Right forelimb (tissue), 1 donor: ENCODE data around the gene RPUSD1.

Source experiments
- DNase-seq: peaks from one replicate; pipeline ENCODE4 v3.0.0-alpha.2; 2018

RPUSD1 gene

DNA sequence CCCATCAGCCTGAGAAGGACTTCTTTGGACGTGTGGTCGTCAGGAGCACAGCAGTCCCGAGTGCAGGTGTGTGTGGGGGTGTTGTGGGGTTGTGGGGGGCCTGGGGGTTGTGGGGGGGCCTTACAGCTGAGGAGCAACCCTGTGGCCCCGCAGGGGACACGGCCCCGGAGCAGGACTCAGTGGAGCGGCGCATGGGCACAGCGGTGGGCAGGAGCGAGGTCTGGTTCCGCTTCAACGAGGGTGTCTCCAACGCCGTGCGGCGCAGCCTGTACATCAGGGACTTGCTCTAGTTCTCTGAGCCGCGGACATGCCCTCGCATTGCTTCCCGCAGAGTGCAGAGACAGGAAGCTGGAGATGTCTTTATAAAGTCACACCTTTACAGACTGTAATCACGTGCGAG lies 9.5 kb upstream of the RPUSD1 start:
- no peak for DNase-seq

DNA sequence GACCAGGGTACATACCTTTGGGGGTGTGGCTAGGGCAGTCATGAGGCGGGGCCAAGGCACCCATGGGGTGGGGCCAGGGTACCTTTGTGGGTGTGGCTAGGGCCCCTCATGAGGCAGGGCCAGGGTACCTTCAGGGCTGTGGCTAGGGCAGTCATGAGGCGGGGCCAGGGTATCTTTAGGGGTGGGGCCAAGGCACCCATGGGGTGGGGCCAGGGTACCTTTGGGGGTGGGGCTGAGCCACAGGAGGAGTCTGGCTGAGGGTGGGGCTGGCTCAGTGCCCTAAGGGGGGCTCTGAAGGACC lies 8.9 kb upstream of the RPUSD1 start:
- DNase-seq: no peak

DNA sequence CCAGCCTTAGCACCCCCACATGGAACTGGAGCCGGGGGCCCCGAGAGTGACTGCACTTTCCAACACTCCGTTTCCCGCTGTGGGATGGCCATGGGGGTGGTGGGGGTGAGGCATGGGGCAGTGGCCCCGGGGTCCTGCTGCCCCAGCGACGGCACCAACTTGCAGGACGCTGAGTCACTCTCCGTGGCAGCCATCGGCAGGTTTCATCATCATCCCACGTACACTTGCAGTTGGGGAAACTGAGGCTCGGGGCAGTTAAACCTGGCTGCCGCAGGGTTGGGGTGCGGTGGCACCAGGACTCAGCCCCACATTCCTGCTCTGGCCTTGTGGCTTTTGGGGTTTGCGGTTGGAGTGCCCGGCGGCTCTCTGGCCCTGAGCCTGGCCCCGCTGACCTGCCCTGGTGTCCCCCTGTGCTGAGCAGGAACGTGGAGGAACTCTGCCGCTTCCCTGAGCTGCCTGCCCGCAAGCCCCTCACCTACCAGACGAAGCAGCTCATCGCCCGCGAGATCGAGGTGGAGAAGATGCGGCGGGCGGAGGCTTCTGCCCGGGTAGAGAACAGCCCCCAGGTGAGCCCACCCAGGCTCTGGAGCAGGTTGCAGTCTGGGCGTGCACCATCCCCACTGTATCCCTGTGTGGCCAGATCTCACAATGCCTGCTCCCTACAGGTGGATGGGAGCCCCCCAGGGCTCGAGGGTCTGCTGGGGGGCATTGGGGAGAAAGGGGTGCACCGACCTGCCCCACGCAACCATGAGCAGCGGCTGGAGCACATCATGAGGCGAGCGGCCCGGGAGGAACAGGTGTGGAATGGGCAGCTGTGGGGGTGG lies 8.3 kb upstream of the RPUSD1 start:
- no peak for DNase-seq

DNA sequence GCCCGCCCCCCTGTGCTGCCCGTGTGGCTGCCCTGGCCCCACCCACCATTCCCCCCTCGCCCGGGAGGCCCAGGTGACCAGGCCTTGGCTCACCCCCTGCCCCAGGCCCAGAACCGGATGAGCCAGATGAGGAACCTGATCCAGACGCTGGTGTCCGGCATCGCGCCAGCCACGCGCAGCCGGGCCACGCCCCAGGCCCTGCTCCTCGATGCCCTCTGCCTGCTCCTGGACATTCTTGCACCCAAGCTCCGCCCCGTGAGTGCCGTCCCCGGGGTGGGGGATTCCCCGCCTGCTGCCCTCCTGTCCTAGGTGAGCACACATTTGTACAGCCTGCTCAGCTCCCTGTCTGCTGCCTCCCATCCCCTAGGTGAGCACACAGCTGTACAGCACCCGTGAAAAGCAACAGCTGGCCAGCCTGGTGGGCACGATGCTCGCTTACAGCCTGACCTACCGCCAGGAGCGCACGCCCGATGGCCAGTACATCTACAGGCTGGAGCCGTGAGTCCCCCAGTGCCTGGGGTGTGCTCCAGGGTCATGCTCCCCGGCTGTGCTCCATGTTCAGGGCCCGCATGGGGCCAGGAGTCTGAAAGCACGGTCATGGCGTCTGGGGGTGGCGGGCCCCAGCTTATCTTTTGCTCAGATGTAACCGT lies 7.5 kb upstream of the RPUSD1 start:
- DNase-seq: no peak

DNA sequence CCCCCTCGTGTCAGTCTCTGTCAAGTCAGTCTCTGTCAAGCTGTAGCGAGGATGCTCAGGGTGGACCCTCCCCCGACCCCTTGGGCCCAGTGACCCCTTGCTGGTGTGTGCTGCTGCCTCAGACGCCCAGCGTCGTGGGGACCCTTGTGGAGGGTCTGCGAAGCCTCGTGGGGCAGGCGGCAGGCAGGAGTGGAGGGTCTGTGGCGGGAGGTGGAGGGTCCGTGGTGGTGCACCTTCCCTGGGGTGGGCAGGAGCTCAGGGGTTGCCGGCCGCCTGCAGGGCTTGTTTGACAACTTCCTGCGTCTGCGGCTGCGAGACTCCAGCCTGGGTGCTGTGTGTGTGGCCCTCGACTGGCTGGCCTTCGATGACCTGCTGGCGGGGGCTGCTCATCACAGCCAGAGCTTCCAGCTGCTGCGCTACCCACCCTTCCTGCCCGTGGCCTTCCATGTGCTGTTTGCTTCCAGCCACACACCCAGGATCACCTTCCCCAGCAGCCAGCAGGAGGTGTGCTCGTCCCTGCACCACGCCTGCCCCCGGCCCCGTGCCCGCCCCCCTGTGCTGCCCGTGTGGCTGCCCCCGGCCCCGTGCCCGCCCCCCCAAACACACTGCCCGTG lies 6.8 kb upstream of the RPUSD1 start:
- no peak for DNase-seq

DNA sequence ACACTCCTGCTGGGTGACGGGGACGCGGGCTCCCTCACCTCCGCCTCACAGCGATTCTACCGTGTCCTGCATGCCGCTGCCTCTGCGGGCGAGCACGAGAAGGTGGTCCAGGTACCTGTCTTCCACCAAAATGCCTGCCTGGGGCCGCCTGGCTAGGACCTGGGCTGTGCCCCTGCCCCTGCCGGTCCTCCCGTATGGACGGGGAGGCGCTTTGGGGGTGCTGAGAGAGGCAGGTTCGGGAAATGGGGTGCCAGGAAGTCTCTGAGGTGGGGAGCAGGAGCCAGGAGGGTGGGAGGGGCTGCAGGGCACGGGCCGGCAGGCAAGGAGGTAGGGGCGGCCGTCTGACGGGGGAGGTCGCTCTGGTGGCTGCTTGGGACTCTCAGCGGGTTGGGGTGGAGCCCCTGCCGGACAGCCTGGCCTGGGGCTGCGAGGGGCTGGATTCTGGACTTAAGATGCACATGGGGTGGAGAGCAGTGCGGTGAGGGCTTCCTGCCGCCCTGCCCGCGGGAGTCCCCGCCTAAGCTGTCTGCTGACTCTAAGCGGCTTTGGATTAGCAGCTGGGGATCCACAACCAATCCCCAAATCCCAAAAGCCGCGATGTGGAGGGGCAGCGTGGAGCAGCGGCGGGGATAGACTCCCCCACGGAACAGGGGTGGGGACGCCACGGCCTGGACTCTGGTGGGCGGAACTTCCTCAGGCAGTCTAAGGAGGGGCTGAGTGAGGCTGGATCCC lies 6.1 kb upstream of the RPUSD1 start:
- DNase-seq: no peak

DNA sequence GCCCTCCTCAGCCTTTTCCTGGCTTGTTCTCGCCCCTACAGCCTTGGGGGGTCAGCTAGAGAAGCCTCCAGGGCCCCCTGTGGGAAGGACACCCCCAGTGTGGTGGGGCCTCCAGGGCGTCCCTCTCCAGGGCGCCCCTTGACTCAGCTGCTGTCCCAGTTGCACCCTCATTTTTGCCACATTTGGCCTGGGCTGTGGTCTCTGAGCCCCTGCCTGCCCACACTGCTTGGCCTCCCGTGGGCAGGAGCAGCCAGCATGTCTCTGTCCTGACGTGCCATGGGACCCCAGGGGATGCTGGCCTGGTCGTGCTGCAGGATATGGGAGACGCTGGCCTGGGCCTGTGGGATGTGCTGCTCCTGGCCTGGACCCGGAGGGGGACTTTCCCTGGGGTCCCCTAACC lies 5.2 kb upstream of the RPUSD1 start:
- no peak for DNase-seq

DNA sequence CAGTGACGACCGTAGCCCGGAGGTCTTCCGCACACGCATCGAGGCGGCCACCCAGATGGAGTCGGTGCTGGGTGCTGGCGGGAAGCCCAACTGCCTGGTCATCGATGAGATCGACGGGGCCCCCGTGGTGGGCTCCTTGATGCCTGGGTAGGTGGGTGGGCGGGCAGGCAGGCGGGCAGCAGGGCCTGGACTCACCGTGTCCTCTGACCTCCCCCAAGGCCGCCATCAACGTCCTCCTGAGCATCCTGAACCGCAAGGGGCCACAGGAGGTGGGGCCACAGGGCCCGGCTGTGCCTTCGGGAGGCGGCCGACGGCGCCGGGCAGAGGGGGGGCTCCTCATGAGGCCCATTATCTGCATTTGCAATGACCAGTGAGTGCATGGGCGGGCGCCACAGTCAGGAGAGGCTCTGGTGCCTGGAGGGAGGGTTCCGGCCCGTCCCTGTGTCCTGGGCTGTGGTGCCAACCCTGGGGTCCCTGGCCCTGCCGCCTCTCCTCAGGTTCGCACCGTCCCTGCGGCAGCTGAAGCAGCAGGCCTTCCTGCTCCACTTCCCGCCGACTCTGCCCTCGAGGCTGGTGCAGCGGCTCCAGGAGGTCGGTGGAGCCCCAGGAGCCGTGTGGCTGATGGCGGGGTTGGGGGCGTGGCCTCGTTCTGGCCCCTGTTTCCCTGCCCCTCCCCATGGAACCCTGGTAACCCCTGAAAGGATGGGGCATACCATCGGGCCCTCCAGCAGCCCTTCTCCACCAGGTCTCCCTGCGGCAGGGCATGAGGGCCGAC lies 4.2 kb upstream of the RPUSD1 start:
- no peak for DNase-seq

DNA sequence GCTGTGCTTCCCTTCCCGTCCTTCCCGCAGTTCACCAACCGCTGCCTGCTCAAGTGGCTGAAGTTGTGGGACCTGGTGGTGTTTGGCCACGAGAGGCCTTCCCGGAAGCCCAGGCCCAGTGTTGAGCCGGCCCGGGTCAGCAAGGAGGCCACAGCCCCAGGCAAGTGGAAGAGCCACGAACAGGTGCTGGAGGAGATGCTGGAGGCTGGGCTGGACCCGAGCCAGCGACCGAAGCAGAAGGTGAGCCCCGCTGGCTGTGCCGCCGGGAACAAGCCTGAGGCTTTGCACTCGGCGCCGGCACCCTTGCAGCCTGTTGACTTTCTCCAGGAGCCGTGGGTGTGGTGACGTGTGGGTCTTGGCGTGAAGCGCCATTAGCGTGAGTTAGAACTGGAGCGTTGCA lies 3.0 kb upstream of the RPUSD1 start:
- no peak for DNase-seq

DNA sequence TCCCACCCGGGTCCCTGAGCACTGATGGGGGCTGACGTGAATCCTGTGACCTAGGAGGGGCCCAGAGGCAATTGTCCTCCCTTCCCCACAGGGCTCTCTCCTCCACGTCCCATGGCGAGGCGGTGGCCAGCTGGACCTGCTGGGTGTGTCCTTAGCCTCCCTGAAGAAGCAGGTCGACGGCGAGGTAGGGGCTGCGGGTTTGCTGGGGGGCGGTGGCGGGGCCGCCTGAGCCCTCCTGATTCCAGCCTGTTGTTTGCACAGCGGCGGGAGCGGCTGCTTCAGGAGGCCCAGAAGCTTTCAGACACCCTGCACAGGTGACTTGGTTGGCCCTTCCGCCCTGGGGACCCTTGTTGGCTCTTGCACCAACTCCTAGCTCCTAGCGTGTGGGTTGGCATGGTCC lies 1.9 kb upstream of the RPUSD1 start:
- no peak for DNase-seq

DNA sequence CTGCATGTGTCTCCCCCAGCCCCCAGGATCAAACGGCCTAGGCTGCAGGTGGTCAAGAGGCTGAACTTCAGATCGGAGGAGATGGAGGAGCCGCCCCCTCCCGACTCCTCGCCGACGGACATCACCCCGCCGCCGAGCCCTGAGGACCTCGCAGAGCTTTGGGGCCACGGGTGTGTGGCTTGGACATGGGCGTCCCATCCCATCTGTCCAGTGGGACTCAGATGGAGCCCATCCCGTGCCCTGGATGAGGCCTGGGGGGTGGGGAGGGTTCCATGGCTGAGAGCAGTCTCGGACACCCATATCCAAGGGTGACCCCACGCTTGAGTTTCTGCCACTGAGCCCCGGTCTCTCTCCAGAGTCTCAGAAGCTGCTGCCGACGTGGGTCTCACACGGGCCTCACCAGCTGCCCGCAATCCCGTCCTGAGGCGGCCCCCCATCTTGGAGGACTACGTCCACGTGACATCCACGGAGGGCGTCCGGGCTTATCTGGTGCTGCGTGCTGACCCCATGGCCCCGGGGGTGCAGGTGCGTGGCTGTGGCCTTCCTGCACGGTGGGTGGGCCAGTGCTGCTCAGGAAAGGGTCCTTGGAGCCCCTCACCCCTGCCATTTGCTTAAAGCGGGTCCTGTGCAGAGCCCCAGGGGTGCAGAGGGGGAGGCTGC lies 1.1 kb upstream of the RPUSD1 start:
- no peak for DNase-seq

DNA sequence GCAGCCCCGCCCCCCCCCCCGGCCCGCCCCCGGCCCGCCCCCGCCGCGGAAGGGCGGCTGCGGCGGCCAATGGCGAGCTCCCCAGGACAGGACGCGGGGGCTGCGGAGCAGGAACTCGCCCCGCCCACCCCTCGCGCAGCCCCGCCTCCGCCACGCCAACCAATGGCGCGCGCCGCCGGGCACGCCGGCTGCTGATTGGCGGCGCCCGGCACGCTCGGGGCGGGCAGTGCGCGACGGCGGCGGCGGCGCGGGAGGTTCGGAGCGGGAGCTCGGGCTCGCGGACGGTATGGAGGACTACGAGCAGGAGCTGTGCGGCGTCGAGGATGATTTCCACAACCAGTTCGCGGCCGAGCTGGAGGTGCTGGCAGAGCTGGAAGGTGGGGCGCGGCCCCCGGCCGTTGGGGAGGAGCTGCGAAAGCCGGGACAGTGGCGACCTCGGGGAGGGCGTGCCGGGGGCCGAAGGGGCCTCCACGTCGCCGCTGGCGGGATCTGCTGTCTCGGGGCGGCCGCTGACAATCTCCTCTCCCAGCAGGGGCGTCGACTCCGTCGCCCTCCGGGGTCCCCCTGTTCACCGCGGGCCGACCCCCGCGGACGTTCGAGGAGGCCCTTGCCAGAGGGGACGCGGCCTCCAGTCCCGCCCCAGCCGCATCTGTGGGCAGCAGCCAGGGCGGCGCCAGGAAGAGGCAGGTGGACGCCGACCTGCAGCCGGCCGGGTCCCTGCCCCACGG lies 382 bp upstream of the RPUSD1 start, which contains the start of gene CHTF18:
CHTF18 (plus strand) TSS at position 222 of the 728 bp plus-strand sequence; CDS start at position 287, 65 bp downstream.
- DNase-seq: peak; percentile 97

DNA sequence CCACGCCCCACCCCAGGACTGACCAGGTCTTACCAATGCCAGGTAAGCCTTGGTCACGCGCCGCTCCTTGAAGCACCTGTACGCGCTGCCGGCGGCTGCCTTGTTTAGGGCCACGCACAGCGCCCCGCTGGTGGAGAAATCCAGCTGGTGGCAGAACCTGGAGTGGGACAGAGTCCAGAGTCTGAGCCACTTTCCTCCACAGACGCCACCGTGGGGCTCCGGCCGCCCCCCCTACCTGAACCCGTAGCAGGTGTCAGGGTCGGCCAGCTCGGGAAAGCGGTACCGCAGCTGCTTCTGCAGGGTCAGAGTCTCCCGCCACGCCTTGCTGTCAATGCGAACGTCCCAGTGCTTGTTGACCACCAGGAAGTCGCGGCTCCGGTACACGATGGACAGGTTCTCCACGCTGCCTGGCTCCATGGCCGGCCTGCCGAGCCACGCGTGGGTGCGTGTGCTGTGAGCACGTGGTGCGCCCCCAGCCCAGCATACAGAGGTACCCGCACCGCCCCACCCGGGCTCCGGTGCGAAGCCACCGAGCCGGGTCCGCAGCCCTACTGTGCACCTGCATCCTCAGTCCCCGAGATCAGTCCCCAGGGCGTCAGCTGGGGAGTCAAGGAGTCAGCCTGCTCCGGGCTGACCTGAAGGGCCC lies 737 bp downstream of the RPUSD1 start:
- DNase-seq: no peak

DNA sequence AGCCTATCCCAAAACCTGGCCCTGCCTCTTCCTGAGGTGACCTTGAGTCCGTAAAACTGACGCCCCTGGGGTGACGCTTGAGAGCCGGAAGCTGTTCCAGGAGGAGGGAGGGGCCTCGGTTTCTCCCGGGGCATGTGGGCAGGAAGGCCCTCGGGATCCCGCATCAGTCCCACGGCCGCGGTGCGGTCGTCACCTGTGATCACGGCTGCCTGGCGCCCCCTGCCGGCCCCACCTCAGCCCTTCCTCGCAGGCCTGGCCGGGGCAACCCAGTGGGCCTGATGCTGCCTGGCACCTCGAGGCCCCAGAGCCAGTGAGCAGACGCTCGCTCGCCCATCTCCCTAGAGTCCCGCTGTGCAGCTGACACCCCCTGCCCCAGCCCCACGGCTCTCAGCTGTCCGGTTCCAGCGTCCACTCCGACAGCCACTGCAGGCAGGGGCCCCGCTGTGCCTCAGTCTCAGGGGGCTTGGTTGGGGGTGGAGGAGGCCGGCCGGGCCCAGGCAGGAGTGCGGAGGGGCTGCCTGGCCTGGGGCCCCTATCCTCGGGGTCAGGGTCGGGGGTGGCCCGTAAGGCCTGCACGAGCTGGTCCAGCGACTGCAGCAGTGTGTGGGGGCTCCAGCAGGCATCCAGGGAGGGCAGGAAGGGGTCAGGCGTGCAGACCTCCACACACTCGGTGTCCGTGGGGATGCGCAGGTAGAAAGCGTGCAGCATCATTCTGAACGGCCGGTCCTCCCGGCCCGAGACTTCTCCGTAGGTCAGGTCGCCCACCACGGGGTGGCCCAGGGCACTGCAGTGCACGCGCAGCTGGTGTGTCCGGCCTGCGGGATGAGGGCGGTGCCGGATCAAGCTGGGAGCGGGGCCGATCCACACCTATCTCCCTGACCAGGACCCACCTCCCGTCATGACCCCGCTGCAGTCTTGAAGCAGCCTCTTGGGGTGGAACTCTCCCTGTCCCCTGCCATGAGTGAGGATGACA lies 2.3 kb downstream of the RPUSD1 start:
- DNase-seq: no peak

DNA sequence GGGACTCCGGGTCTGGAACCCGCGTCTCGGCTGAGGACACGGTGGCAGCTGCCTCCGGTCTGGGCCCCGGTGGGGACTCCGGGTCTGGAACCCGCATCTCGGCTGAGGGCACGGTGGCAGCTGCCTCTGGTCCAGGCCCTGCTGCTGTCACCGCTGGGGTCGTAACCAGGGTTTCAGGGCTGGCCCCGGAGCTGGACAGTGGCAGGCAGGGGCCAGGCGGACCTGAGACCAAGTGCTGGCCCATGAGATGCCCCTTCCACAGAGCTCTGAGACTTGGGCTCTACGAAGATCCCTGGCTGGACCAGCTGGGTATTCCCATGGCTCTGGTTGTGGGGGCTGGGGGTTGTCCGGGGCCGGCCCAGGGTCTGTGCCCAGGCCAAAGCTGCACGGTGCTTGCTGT lies 3.8 kb downstream of the RPUSD1 start:
- DNase-seq: no peak

DNA sequence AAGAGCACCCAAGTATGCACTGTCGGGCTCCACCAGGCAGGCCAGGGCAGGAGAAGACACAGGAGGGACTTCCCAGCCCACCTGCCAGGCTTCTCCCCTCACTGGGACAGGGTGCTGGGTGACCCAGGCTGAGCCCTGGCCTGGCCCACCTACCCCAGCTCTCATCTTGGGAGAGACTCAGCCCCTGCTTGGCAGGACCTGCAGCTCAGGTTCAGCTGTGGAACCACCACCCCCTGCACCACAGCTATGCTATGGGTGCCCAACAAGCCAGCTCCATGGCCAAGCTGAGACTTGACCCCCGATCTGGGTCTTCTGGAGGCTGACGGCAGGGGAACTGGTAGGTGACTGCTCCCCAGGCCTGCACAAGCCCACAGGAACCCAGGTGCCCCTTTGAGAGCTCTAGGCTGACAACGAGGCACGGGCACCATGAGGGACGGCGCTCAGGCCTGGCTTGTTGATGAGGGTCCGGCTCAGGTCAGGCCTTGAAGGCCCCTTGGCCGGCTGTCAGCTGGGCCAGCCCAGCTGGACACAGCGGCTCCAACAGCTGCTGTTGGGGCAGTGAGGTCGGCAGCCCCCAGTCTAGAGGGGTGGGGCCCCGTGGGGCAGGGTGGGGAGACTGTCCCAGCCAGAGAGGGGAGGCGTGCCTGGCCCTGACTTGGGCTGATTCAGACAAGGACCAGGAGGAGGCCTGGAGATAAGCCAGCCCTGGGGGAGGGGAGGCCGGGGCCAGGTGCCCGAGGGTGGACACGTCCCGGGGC lies 4.6 kb downstream of the RPUSD1 start:
- no peak for DNase-seq

DNA sequence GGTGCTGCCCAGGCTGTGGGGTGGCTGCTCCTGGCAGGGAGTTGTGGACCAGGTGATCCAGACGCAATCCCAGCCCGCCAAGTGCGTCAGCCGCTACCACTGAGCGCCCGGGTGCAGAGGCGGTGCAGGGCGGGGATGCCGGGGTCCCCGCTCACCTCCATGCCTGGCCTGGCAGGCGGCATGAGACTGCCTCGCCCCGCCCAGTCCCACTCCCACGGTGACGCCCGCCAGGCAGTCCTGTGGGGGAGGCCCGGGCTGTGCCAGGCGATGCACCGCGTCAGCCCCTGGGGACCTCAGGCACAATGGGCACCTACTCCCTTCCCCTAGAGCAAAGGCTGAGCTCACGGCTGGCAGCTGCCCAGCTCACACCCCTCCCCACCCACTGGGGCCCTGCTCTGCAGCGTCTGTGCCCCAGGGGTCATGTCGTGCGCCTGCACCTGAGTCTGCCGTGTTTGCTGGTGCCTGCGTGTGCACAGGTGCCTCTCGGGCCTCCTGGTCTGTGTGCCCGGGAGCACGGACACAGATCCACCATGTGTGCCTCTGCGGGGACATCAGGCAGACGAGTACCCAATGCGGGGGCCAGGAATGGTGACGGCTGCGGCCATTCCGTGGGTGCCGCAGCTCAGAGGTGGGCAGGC lies 5.3 kb downstream of the RPUSD1 start:
- no peak for DNase-seq

DNA sequence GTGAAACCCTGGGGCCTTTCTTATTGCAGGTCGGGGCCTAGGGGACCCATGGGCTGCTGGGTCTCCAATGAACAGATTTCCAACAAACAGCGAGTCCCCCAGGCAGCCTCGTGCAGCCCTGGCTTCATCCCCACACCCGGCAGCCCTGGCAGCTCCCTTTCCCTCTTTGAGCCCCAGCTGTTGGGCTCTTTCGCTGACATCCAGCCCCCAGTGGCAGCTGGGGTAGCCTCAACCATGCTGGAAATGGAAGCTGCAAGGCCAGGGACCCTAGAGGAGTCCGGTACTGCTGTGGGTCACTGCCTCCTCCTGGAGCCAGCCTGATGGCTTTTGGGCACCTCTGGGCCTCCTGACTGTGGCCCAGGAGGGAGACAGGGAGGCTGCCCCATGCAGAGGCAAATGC lies 5.9 kb downstream of the RPUSD1 start:
- DNase-seq: no peak
